Nephron progenitor cell (in vitro differentiated cells): ENCODE results near the gene FSD2.
A peak's percentile ranks its signal among the peaks of the same experiment; 100 is the strongest.
"Not testable (repeated sequence)": the region's sequence is repeated elsewhere in the genome, so short reads cannot be mapped to it uniquely, and the experiment has no call there.

Source experiments
- DNase-seq: peaks from one replicate; pipeline ENCODE4 v3.0.0; 2021
- H3K27ac Mint-ChIP-seq: 2 replicates; pipeline ENCODE4 v1.8.0; 2021; ENCODE audit warnings: mild to moderate bottlenecking, moderate library complexity, mixed read lengths
- H3K27me3 Mint-ChIP-seq: 2 replicates; pipeline ENCODE4 v1.8.0; 2021; ENCODE audit warnings: mild to moderate bottlenecking, low read depth, mixed read lengths; ENCODE audit not compliant: poor library complexity
- H3K36me3 Mint-ChIP-seq: 2 replicates; pipeline ENCODE4 v1.8.0; 2021; ENCODE audit warnings: low read depth, mixed read lengths
- H3K4me1 Mint-ChIP-seq: 2 replicates; pipeline ENCODE4 v1.8.0; 2021; ENCODE audit warnings: mixed read lengths
- H3K4me3 Mint-ChIP-seq: 2 replicates; pipeline ENCODE4 v1.8.0; 2021; ENCODE audit warnings: mild to moderate bottlenecking, moderate library complexity, mixed read lengths
- H3K9me3 Mint-ChIP-seq: 2 replicates; pipeline ENCODE4 v1.8.0; 2021; ENCODE audit warnings: mild to moderate bottlenecking, moderate library complexity, mixed read lengths
- TF ChIP-seq, protein P1 (sequence below): fragments of 200-600 bp; sonication (generic); IDR thresholded peaks from 2 replicates; pipeline ENCODE4 v1.5.0; 2021; ENCODE audit warnings: antibody characterized with exemption

FSD2 gene

GRCh38 chr15:82823049-82823448 lies 17.2 kb upstream of the FSD2 start:
- DNase-seq: no peak
- Mint-ChIP-seq H3K4me3 (no peak overlapping the region), H3K27me3 (no peaks in the 10 kb centered on the region), H3K4me1 (no peaks in the 10 kb centered on the region), H3K27ac (no peak overlapping the region), H3K36me3 (peaks cover 61% of the 10 kb centered on the region), H3K9me3 (peaks cover 8% of the 10 kb centered on the region)
- TF ChIP-seq, protein P1, sequence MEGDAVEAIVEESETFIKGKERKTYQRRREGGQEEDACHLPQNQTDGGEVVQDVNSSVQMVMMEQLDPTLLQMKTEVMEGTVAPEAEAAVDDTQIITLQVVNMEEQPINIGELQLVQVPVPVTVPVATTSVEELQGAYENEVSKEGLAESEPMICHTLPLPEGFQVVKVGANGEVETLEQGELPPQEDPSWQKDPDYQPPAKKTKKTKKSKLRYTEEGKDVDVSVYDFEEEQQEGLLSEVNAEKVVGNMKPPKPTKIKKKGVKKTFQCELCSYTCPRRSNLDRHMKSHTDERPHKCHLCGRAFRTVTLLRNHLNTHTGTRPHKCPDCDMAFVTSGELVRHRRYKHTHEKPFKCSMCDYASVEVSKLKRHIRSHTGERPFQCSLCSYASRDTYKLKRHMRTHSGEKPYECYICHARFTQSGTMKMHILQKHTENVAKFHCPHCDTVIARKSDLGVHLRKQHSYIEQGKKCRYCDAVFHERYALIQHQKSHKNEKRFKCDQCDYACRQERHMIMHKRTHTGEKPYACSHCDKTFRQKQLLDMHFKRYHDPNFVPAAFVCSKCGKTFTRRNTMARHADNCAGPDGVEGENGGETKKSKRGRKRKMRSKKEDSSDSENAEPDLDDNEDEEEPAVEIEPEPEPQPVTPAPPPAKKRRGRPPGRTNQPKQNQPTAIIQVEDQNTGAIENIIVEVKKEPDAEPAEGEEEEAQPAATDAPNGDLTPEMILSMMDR: no peak

DNA sequence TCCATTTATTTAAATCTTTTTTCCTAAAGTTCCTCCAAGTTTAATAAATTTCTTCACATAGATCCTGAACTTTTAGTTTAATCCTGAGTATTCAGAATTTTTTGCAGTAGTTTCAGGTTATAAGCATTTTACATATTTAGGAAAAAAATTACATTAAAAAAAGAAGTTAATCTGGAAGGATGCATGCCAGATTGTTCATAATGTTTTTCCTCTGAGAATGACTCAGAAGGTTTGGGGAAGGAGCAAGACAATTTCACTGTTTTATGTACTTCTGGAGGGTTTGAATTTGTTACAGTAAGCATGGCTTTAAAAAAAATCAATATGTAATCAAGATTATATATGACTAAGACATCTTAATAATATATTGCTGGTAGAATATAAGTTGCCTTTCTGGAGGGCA lies 16.0 kb upstream of the FSD2 start:
- H3K4me3 Mint-ChIP-seq, H3K9me3 Mint-ChIP-seq, H3K27ac Mint-ChIP-seq, H3K4me1 Mint-ChIP-seq, H3K27me3 Mint-ChIP-seq, DNase-seq: not testable (repeated sequence)
- H3K36me3 Mint-ChIP-seq: peaks cover 64% of the 10 kb centered on the region

DNA sequence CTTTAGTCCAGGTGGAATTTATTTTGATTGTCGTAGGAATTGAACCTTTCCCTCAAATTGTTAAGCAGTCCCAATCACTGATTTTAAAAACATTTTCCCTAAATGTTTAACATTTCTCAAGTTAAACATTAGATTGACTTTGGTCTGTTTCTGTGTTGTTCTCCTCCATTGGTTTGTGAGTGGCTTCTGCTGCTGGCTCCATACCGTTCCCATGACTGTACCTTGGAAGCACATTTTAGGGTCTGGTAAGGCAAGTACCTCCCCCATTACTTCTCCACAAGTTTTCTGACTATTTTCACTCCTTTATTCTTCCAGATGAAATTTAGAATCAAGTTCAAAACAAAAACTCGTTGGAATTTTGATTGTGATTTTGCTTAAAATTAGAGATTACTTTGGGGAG lies 15.5 kb upstream of the FSD2 start:
- H3K9me3 Mint-ChIP-seq, DNase-seq, H3K4me3 Mint-ChIP-seq, H3K27me3 Mint-ChIP-seq, H3K4me1 Mint-ChIP-seq, H3K27ac Mint-ChIP-seq: not testable (repeated sequence)
- H3K36me3 Mint-ChIP-seq: peaks cover 64% of the 10 kb centered on the region

- Mint-ChIP-seq H3K9me3 (peaks cover 8% of the 10 kb centered on the region), H3K4me3 (no peak overlapping the region), H3K27me3 (no peaks in the 10 kb centered on the region), H3K36me3 (peaks cover 67% of the 10 kb centered on the region), H3K27ac (no peak overlapping the region), H3K4me1 (no peaks in the 10 kb centered on the region)
- TF ChIP-seq, protein P1: no peak
- no peak for DNase-seq
These were observed 14.3 kb upstream of the FSD2 start for GRCh38 chr15:82820128-82820527.

- H3K27ac Mint-ChIP-seq: no peak overlapping the region
- peaks cover 43% of the 10 kb centered on the region for H3K36me3 Mint-ChIP-seq
- TF ChIP-seq, protein P1: no peak
- no peaks in the 10 kb centered on the region for H3K27me3 Mint-ChIP-seq
- no peaks in the 10 kb centered on the region for H3K9me3 Mint-ChIP-seq
- H3K4me3 Mint-ChIP-seq: no peak overlapping the region
- peaks cover 32% of the 10 kb centered on the region for H3K4me1 Mint-ChIP-seq
- DNase-seq: no peak
These were observed 7.1 kb upstream of the FSD2 start for GRCh38 chr15:82812994-82813393.

DNA sequence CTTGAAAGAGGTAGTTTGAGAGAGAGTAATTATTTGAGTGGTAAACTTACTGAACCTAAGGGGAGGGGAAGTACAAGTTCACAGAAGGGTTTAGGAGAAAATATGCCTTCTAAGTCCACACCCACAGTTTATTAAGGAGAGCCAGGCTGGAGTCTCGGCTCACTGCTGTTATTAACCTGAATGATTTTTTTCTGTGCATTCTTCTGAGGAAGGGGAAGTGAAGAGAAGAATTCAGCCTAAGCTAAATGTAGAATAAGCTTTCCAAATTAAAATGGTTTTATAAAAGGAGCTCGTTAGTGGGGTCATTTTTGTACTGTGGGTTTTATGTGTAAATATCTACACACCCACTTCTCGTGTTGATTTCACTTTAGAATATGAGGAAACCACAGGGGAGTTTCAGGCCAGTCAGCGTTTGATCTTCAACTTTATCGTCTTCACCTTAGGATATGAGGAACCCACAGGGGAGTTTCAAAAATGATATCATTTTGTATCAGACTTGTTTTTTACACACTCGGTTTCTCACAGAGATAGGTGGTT lies 5.1 kb upstream of the FSD2 start:
- Mint-ChIP-seq H3K36me3 (peaks cover 29% of the 10 kb centered on the region), H3K4me1 (peaks cover 44% of the 10 kb centered on the region), H3K9me3 (no peaks in the 10 kb centered on the region), H3K27ac (peak overlapping the region; percentile 85), H3K27me3 (no peaks in the 10 kb centered on the region), H3K4me3 (peak overlapping the region; percentile 94)
- TF ChIP-seq, protein P1: no peak
- DNase-seq: no peak

- DNase-seq: peak; percentile 75
- H3K9me3 Mint-ChIP-seq: no peaks in the 10 kb centered on the region
- H3K27ac Mint-ChIP-seq: peak overlapping the region; percentile 85
- H3K4me3 Mint-ChIP-seq: peak overlapping the region; percentile 94
- TF ChIP-seq, protein P1: no peak
- H3K4me1 Mint-ChIP-seq: peaks cover 51% of the 10 kb centered on the region
- H3K36me3 Mint-ChIP-seq: peaks cover 22% of the 10 kb centered on the region
- H3K27me3 Mint-ChIP-seq: no peaks in the 10 kb centered on the region
These were observed 4.4 kb upstream of the FSD2 start for GRCh38 chr15:82810061-82810889.
